ENCODE measurements around the gene CD300H. TPM values are rescaled to one million over a fixed set of nuclear protein-coding genes. Genes with fewer than 3 reads are reported as not detected.

Gene CD300H
- total RNA-seq, 1 donor from 2014 or later = not detected

- Mint-ChIP-seq H3K4me1 (ENCODE audit: unreplicated experiment) (peaks cover 25% of the 10 kb centered on the region), H3K9me3 (ENCODE audit: unreplicated experiment) (no peaks in the 10 kb centered on the region), H3K4me3 (ENCODE audit: unreplicated experiment) (no peak overlapping the region), H3K36me3 (ENCODE audit: low read depth, unreplicated experiment) (no peaks in the 10 kb centered on the region), H3K27me3 (ENCODE audit: unreplicated experiment) (peaks cover 5% of the 10 kb centered on the region), H3K27ac (ENCODE audit: unreplicated experiment) (no peak overlapping the region)
- no peak for TF ChIP-seq CTCF (IDR thresholded peaks at IDR 0.05; ENCODE audit: unreplicated experiment)
- no peak for DNase-seq (ENCODE audit: low spot score)
Measured at GRCh38 chr17:74598346-74599022, 31.2 kb upstream of the CD300H start.

GRCh38 chr17:74597069-74597790, 29.9 kb upstream of the CD300H start:
- Mint-ChIP-seq H3K27ac (ENCODE audit: unreplicated experiment) (no peak overlapping the region), H3K9me3 (ENCODE audit: unreplicated experiment) (no peaks in the 10 kb centered on the region), H3K27me3 (ENCODE audit: unreplicated experiment) (peaks cover 3% of the 10 kb centered on the region), H3K36me3 (ENCODE audit: low read depth, unreplicated experiment) (no peaks in the 10 kb centered on the region), H3K4me3 (ENCODE audit: unreplicated experiment) (no peak overlapping the region), H3K4me1 (ENCODE audit: unreplicated experiment) (peaks cover 25% of the 10 kb centered on the region)
- DNase-seq (ENCODE audit: low spot score) = no peak
- TF ChIP-seq CTCF (IDR thresholded peaks at IDR 0.05; ENCODE audit: unreplicated experiment) = no peak

- Mint-ChIP-seq H3K27me3 (ENCODE audit: unreplicated experiment) (peaks cover 3% of the 10 kb centered on the region), H3K4me1 (ENCODE audit: unreplicated experiment) (peaks cover 17% of the 10 kb centered on the region), H3K4me3 (ENCODE audit: unreplicated experiment) (no peak overlapping the region), H3K36me3 (ENCODE audit: low read depth, unreplicated experiment) (no peaks in the 10 kb centered on the region), H3K27ac (ENCODE audit: unreplicated experiment) (no peak overlapping the region), H3K9me3 (ENCODE audit: unreplicated experiment) (no peaks in the 10 kb centered on the region)
- no peak for DNase-seq (ENCODE audit: low spot score)
- no peak for TF ChIP-seq CTCF (IDR thresholded peaks at IDR 0.05; ENCODE audit: unreplicated experiment)
Measured at GRCh38 chr17:74595037-74595750, 27.9 kb upstream of the CD300H start.

GRCh38 chr17:74592087-74592990, 25.0 kb upstream of the CD300H start, which contains the start of gene CD300LD:
Gene CD300LD (minus strand): TSS chr17:74592283. CDS start chr17:74592202, 81 bp downstream.
- Mint-ChIP-seq H3K4me1 (ENCODE audit: unreplicated experiment) (no peaks in the 10 kb centered on the region), H3K27ac (ENCODE audit: unreplicated experiment) (no peak within 1 kb of the TSS), H3K36me3 (ENCODE audit: low read depth, unreplicated experiment) (no peaks in the 10 kb centered on the region), H3K9me3 (ENCODE audit: unreplicated experiment) (no peaks in the 10 kb centered on the region), H3K27me3 (ENCODE audit: unreplicated experiment) (no peaks in the 10 kb centered on the region), H3K4me3 (ENCODE audit: unreplicated experiment) (no peak within 1 kb of the TSS)
- TF ChIP-seq CTCF (IDR thresholded peaks at IDR 0.05; ENCODE audit: unreplicated experiment) = no peak
- no peak for DNase-seq (ENCODE audit: low spot score)

Measured in endothelial cell (in vitro differentiated cells).